BLaER1 treated with 17β-estradiol and CSF1 and Interleukin-3, amounts not matched to agents 10 nM and 100 nM (cell line): ENCODE measurements around the gene CASP9.

ENCODE experiments used
- H3K27ac ChIP-seq, 11 experiments: shearing (Covaris generic); formaldehyde crosslinking; 2 replicates each; pipeline ENCODE4 v1.8.1; 2022
- H3K27me3 ChIP-seq, 11 experiments: shearing (Covaris generic); formaldehyde crosslinking; 2 replicates each; pipeline ENCODE4 v1.8.1; 2022
- H3K36me3 ChIP-seq, 11 experiments: shearing (Covaris generic); formaldehyde crosslinking; 2 replicates each; pipeline ENCODE4 v1.8.1; 2022
- H3K4me1 ChIP-seq, 10 experiments: shearing (Covaris generic); formaldehyde crosslinking; 2 replicates each; pipeline ENCODE4 v1.8.1; 2022
- H3K4me2 ChIP-seq, 11 experiments: shearing (Covaris generic); formaldehyde crosslinking; 2 replicates each; pipeline ENCODE4 v1.8.1; 2022
- H3K4me3 ChIP-seq, 10 experiments: shearing (Covaris generic); formaldehyde crosslinking; 2 replicates each; pipeline ENCODE4 v1.8.1; 2022
- H3K9ac ChIP-seq, 11 experiments: shearing (Covaris generic); formaldehyde crosslinking; 2 replicates each; pipeline ENCODE4 v1.8.1; 2022
- H3K9me3 ChIP-seq, 11 experiments: shearing (Covaris generic); formaldehyde crosslinking; replicated peaks in 1 of 11; 2 replicates each; pipeline ENCODE4 v1.8.1; 2022
- H4K20me1 ChIP-seq, 11 experiments: shearing (Covaris generic); formaldehyde crosslinking; 2 replicates each; pipeline ENCODE4 v1.8.1; 2022
- Cebpa-rat ChIP-seq, 11 experiments: shearing (Covaris generic); IDR thresholded peaks; 2 replicates each; pipeline ENCODE4 v1.8.1; 2022

Gene CASP9

GRCh38 chr1:15550573-15550972 is 26.6 kb upstream of the CASP9 start:
- Histone ChIP-seq H3K4me1 (no peaks in the 10 kb centered on the region), H3K4me3 (no peak overlapping the region), H3K27ac (no peak overlapping the region), H3K9ac (no peak overlapping the region), H3K36me3 (peaks cover 34 to 78% (median 51%) of the 10 kb centered on the region in 11 experiments), H3K9me3 (no peaks in the 10 kb centered on the region), H3K4me2 (no peak overlapping the region), H4K20me1 (no peaks in the 10 kb centered on the region; a peak in 1 of 22 replicates), H3K27me3 (no peaks in the 10 kb centered on the region)
- TF ChIP-seq Cebpa-rat (IDR thresholded peaks at IDR 0.05), result no peak

DNA sequence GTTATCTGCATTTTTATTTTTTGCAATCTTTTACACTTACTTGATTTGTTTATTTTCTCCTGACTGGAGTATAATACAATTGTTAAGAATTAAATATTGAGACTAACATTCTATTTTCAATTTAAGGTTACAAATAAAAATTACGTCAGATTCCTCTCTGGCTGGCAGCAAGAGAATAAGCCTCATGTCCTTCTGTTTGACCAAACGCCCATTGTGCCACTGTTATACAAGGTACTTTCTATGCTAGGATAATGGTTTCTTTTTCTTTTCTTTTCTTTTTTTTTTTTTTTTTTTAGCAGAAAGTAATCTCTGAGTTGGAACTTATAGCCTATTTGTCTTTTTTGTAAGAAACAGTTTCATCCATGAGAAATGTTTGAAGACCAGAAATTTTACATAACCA is 22.6 kb upstream of the CASP9 start:
- Histone ChIP-seq H4K20me1 (peaks cover 0 to 5% (median 0%) of the 10 kb centered on the region in 11 experiments; a peak in 2 of 22 replicates), H3K36me3 (peaks cover 62 to 99% (median 85%) of the 10 kb centered on the region in 11 experiments)

GRCh38 chr1:15543589-15544568 is 19.9 kb upstream of the CASP9 start:
- Histone ChIP-seq H3K4me2 (no peak overlapping the region), H3K36me3 (peaks cover 80 to 100% (median 94%) of the 10 kb centered on the region in 11 experiments), H4K20me1 (peaks cover 0 to 8% (median 0%) of the 10 kb centered on the region in 11 experiments; a peak in 1 of 22 replicates), H3K27me3 (no peaks in the 10 kb centered on the region), H3K4me1 (no peaks in the 10 kb centered on the region), H3K9me3 (no peaks in the 10 kb centered on the region), H3K9ac (no peak overlapping the region), H3K27ac (no peak overlapping the region), H3K4me3 (no peak overlapping the region)
- no peak for TF ChIP-seq Cebpa-rat (IDR thresholded peaks at IDR 0.05)

More for the DNA sequence above, 22.6 kb upstream of the CASP9 start:
- no peak overlapping the region for H3K9ac ChIP-seq
- no peaks in the 10 kb centered on the region for H3K9me3 ChIP-seq
- no peaks in the 10 kb centered on the region for H3K4me1 ChIP-seq
- H3K4me2 ChIP-seq, result no peak overlapping the region
- H3K4me3 ChIP-seq, result no peak overlapping the region
- H3K27ac ChIP-seq, result no peak overlapping the region
- TF ChIP-seq Cebpa-rat (IDR thresholded peaks at IDR 0.05), result no peak
- H3K27me3 ChIP-seq, result no peaks in the 10 kb centered on the region

- peaks cover 84 to 100% (median 96%) of the 10 kb centered on the region in 11 experiments for H3K36me3 ChIP-seq
Observed at GRCh38 chr1:15543251-15543588, 19.2 kb upstream of the CASP9 start.

DNA sequence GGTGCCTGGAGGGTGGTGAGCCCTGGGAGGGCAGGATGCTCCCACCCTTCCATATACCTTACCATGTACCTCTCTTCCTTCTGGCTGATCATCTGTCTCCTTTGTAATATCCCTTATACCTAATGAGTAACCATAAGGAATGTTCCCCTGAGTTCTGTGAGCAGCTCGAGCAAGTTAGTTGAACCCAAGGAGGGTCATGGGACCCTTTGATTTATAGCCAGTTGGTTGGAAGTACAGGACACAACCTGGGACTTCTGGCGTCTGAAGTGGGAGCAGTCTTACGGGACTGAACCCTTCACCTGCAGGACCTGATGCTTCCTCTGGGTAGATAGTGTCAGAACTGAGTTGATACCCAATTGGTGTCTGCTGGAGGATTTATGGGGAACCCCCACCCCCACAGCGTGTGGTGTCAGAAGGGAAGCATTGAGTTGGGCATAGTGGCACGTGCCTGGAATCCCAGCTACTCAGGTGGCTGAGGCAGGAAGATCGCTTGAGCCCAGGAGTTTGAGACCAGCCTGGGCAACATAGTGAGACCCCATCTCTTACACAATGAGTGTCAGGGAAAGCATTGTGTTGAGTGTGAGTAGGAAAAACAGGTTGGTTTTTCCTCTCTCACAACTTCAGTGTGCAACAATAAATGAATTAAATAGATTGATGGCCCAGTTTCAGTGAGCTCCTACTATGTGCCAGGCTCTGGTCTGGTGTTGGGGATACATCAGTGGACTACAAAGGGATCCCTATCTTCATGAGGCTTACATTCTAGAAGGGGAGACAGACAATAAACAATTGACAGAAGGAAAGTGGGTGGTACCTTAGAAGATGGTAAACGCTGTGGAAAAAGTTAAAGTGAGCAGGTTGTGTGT is 18.6 kb upstream of the CASP9 start:
- H3K36me3 ChIP-seq, result peaks cover 80 to 100% (median 95%) of the 10 kb centered on the region in 11 experiments

More at GRCh38 chr1:15543251-15543588, 19.2 kb upstream of the CASP9 start:
- Histone ChIP-seq H3K9me3 (no peaks in the 10 kb centered on the region), H3K4me1 (no peaks in the 10 kb centered on the region), H3K27ac (no peak overlapping the region), H3K27me3 (no peaks in the 10 kb centered on the region), H3K4me2 (no peak overlapping the region), H4K20me1 (peaks cover 0 to 8% (median 0%) of the 10 kb centered on the region in 11 experiments; a peak in 1 of 22 replicates), H3K4me3 (no peak overlapping the region), H3K9ac (no peak overlapping the region)
- no peak for TF ChIP-seq Cebpa-rat (IDR thresholded peaks at IDR 0.05)

DNA sequence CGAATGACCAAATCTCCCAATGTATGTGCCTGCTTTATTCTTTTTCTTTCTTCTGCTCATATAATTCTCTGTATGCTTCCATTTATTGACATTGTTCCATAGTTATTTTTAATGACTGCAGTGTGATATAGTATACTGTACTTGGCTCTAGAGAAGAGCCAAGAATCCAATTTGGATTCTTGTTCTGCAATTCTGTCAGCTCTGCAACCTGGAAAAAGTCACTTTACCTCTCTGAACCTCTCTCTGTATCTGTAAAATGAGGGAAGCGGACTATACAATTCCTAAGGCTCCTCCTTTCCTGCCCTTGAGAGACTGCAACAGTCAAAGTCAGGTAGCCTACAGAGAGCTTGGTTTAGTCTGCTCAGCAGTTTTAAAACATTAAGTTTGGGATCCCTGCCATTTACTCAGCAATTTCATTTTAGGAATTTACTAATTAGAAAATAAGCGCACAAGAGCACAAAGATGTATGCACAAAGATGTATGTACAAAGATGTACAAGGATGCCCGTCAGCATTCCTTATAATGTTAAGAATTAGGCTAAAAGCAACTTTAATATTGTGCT is 17.3 kb upstream of the CASP9 start:
- no peak overlapping the region for H3K27ac ChIP-seq
- H4K20me1 ChIP-seq, result peaks cover 0 to 8% (median 0%) of the 10 kb centered on the region in 11 experiments; a peak in 1 of 22 replicates
- H3K27me3 ChIP-seq, result no peaks in the 10 kb centered on the region
- no peak overlapping the region for H3K4me3 ChIP-seq
- H3K9ac ChIP-seq, result no peak overlapping the region
- TF ChIP-seq Cebpa-rat (IDR thresholded peaks at IDR 0.05), result no peak
- H3K4me2 ChIP-seq, result no peak overlapping the region
- H3K4me1 ChIP-seq, result no peaks in the 10 kb centered on the region
- H3K9me3 ChIP-seq, result no peaks in the 10 kb centered on the region
- H3K36me3 ChIP-seq, result peaks cover 82 to 100% (median 95%) of the 10 kb centered on the region in 11 experiments

More for the DNA sequence above, 18.6 kb upstream of the CASP9 start:
- H4K20me1 ChIP-seq, result peaks cover 0 to 8% (median 0%) of the 10 kb centered on the region in 11 experiments; a peak in 1 of 22 replicates
- no peak overlapping the region for H3K4me2 ChIP-seq
- H3K4me1 ChIP-seq, result no peaks in the 10 kb centered on the region
- no peak for TF ChIP-seq Cebpa-rat (IDR thresholded peaks at IDR 0.05)
- no peak overlapping the region for H3K4me3 ChIP-seq
- H3K27ac ChIP-seq, result no peak overlapping the region
- H3K27me3 ChIP-seq, result no peaks in the 10 kb centered on the region
- H3K9me3 ChIP-seq, result no peaks in the 10 kb centered on the region
- no peak overlapping the region for H3K9ac ChIP-seq

DNA sequence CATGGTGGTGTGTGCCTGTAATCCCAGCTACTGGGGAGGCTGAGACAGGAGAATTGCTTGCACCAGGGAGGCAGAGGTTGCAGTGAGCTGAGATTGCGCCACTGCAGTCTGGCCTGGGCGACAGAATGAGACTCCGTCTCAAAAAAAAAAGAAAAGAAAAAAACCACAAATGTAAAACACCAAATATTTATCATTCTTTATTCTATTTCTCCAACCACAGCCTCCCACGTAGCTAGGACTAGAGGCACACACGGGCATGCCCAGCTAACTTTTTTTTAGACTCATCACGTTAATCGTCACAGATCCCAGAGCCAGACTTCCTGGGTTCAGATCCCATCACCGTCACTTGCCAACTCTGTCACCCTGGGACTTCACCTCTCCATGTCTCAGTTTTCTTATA is 16.2 kb upstream of the CASP9 start:
- H3K4me2 ChIP-seq, result no peak overlapping the region
- no peak for TF ChIP-seq Cebpa-rat (IDR thresholded peaks at IDR 0.05)
- no peak overlapping the region for H3K27ac ChIP-seq
- no peak overlapping the region for H3K9ac ChIP-seq
- no peak overlapping the region for H3K4me3 ChIP-seq
- peaks cover 0 to 8% (median 0%) of the 10 kb centered on the region in 11 experiments; a peak in 1 of 22 replicates for H4K20me1 ChIP-seq
- no peaks in the 10 kb centered on the region for H3K4me1 ChIP-seq
- no peaks in the 10 kb centered on the region for H3K9me3 ChIP-seq
- no peaks in the 10 kb centered on the region for H3K27me3 ChIP-seq
- peaks cover 82 to 100% (median 95%) of the 10 kb centered on the region in 11 experiments for H3K36me3 ChIP-seq

- peaks cover 75 to 100% (median 96%) of the 10 kb centered on the region in 11 experiments for H3K36me3 ChIP-seq
- H3K27me3 ChIP-seq, result no peaks in the 10 kb centered on the region
- no peak overlapping the region for H3K27ac ChIP-seq
- no peaks in the 10 kb centered on the region for H3K9me3 ChIP-seq
- TF ChIP-seq Cebpa-rat (IDR thresholded peaks at IDR 0.05), result no peak
- H3K4me3 ChIP-seq, result no peak overlapping the region
- peaks cover 0 to 8% (median 0%) of the 10 kb centered on the region in 11 experiments; a peak in 1 of 22 replicates for H4K20me1 ChIP-seq
- H3K4me2 ChIP-seq, result no peak overlapping the region
- H3K9ac ChIP-seq, result no peak overlapping the region
- no peaks in the 10 kb centered on the region for H3K4me1 ChIP-seq
Observed at GRCh38 chr1:15538771-15539170, 14.8 kb upstream of the CASP9 start.
